ENCODE data around the gene MNX1. TPM values are rescaled to one million over a fixed set of nuclear protein-coding genes. Genes with fewer than 3 reads are reported as not detected.

The MNX1 gene
- total and polyA plus RNA-seq, 4 donors: 0.08 TPM; not detected in 3

- TF ChIP-seq JUND (IDR thresholded peaks at IDR 0.05): no peak
Observed at GRCh38 chr7:157033483-157034473, 23.3 kb upstream of the MNX1 start (continued).

- Histone ChIP-seq H3K27ac (ENCODE audit: low read depth in 1 of 2, low read length in 2 of 2) (no peak overlapping the region), H3K36me3 (ENCODE audit: control insufficient read depth in 4 of 4, insufficient read depth in 3 of 4, low read depth in 1 of 4, low read length in 3 of 4) (no peaks in the 10 kb centered on the region), H3K27me3 (ENCODE audit: control insufficient read depth in 4 of 4, insufficient read depth in 4 of 4, low read length in 3 of 4) (peaks cover 0 to 4% (median 3%) of the 10 kb centered on the region in 4 donors), H3K9ac (ENCODE audit: low read depth in 1 of 2, low read length in 2 of 2) (no peak overlapping the region), H3K4me1 (ENCODE audit: control insufficient read depth in 4 of 4, insufficient read depth in 4 of 4, low read length in 3 of 4) (no peaks in the 10 kb centered on the region), H3K9me3 (ENCODE audit: control insufficient read depth in 4 of 4, low read length in 3 of 4) (peaks cover 0 to 7% (median 0%) of the 10 kb centered on the region in 4 donors), H3K4me3 (ENCODE audit: low read depth in 1 of 3, low read length in 3 of 3) (no peak overlapping the region)
- DNase-seq (ENCODE audit: low spot score): no peak
- TF ChIP-seq TAF1 (conservative IDR thresholded peaks at IDR 0.05) (no peak), FOXA2 (IDR thresholded peaks at IDR 0.05) (no peak), MAX (IDR thresholded peaks at IDR 0.05) (no peak), FOXA1 (IDR thresholded peaks at IDR 0.05) (no peak), RXRA (IDR thresholded peaks at IDR 0.05) (no peak), HNF4G (IDR thresholded peaks at IDR 0.05) (no peak), GABPA (IDR thresholded peaks at IDR 0.05 in 1 of 2, conservative IDR thresholded peaks at IDR 0.05 in 1 of 2) (no peak), ATF3 (IDR thresholded peaks at IDR 0.05) (no peak), JUND (IDR thresholded peaks at IDR 0.05) (no peak)
- 61% methylated on average over 25 of the region's 25 CpGs for WGBS
Observed at GRCh38 chr7:157032644-157033482, 22.4 kb upstream of the MNX1 start.

- no peak for DNase-seq (ENCODE audit: low spot score)
- Histone ChIP-seq H3K9ac (ENCODE audit: low read depth in 1 of 2, low read length in 2 of 2) (no peak overlapping the region), H3K4me3 (ENCODE audit: low read depth in 1 of 3, low read length in 3 of 3) (no peak overlapping the region), H3K36me3 (ENCODE audit: control insufficient read depth in 4 of 4, insufficient read depth in 3 of 4, low read depth in 1 of 4, low read length in 3 of 4) (no peaks in the 10 kb centered on the region), H3K9me3 (ENCODE audit: control insufficient read depth in 4 of 4, low read length in 3 of 4) (peaks cover 0 to 7% (median 0%) of the 10 kb centered on the region in 4 donors), H3K4me1 (ENCODE audit: control insufficient read depth in 4 of 4, insufficient read depth in 4 of 4, low read length in 3 of 4) (no peaks in the 10 kb centered on the region), H3K27ac (ENCODE audit: low read depth in 1 of 2, low read length in 2 of 2) (no peak overlapping the region), H3K27me3 (ENCODE audit: control insufficient read depth in 4 of 4, insufficient read depth in 4 of 4, low read length in 3 of 4) (peaks cover 0 to 5% (median 3%) of the 10 kb centered on the region in 4 donors)
- 75% methylated on average over 4 of the region's 4 CpGs for WGBS
- TF ChIP-seq GABPA (IDR thresholded peaks at IDR 0.05 in 1 of 2, conservative IDR thresholded peaks at IDR 0.05 in 1 of 2) (no peak), HNF4A (conservative IDR thresholded peaks at IDR 0.05) (no peak), JUND (IDR thresholded peaks at IDR 0.05) (no peak), MAX (IDR thresholded peaks at IDR 0.05) (no peak), RAD21 (IDR thresholded peaks at IDR 0.05) (no peak), RXRA (IDR thresholded peaks at IDR 0.05) (no peak), NR2F2 (IDR thresholded peaks at IDR 0.05) (no peak), CTCF (IDR thresholded peaks at IDR 0.05; ENCODE audit: low read depth, low read length, missing input control) (no peak), TAF1 (conservative IDR thresholded peaks at IDR 0.05) (no peak), ATF3 (IDR thresholded peaks at IDR 0.05) (no peak), EGR1 (IDR thresholded peaks at IDR 0.05; ENCODE audit: low read depth in 2 of 2) (no peak), FOXA1 (IDR thresholded peaks at IDR 0.05) (no peak), FOXA2 (IDR thresholded peaks at IDR 0.05) (no peak)
Observed at GRCh38 chr7:157032128-157032527, 21.7 kb upstream of the MNX1 start.

Measured in liver (tissue), 9 donors.